GM12801 (cell line): ENCODE data around the gene HS3ST2.

Experiments
- CTCF ChIP-seq: IDR thresholded peaks from one replicate; pipeline ENCODE4 v1.5.1; 2011; ENCODE audit warnings: control low read depth; ENCODE audit not compliant: insufficient read length; ENCODE audit errors: extremely low read depth

The HS3ST2 gene

GRCh38 chr16:22948058-22948602, 134.2 kb downstream of the HS3ST2 start:
- TF ChIP-seq CTCF: no peak

- no peak for TF ChIP-seq CTCF
Measured at GRCh38 chr16:22948603-22949368, 134.8 kb downstream of the HS3ST2 start.

GRCh38 chr16:22955461-22956070, 141.6 kb downstream of the HS3ST2 start:
- no peak for TF ChIP-seq CTCF

- TF ChIP-seq CTCF: no peak
Measured at GRCh38 chr16:22961206-22961605, 147.2 kb downstream of the HS3ST2 start.

- no peak for TF ChIP-seq CTCF
Measured at GRCh38 chr16:22962905-22963304, 148.9 kb downstream of the HS3ST2 start.
